ENCODE results near the gene ARHGEF9.

The ARHGEF9 gene

DNA sequence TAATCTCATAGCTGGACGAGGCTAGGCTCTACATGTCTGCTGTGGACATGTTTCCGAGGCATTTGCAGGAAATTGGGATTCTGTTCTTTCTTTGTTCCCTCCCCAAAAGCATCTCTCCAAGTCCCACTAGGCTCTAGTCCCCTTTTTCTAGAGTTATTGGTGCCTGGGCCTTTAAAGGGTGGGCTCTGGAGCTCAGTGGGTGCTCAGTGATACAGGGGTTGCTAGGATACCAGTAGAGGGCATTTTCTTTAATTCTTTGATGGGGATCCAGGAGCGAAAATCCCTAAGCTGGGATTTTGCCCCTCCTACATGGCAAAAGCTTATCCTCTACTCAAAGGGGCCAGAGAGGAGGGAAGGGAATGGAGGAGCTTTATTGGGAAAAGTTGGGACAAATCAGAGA is 34.2 kb downstream of the ARHGEF9 start:
- TF ChIP-seq, protein P1, sequence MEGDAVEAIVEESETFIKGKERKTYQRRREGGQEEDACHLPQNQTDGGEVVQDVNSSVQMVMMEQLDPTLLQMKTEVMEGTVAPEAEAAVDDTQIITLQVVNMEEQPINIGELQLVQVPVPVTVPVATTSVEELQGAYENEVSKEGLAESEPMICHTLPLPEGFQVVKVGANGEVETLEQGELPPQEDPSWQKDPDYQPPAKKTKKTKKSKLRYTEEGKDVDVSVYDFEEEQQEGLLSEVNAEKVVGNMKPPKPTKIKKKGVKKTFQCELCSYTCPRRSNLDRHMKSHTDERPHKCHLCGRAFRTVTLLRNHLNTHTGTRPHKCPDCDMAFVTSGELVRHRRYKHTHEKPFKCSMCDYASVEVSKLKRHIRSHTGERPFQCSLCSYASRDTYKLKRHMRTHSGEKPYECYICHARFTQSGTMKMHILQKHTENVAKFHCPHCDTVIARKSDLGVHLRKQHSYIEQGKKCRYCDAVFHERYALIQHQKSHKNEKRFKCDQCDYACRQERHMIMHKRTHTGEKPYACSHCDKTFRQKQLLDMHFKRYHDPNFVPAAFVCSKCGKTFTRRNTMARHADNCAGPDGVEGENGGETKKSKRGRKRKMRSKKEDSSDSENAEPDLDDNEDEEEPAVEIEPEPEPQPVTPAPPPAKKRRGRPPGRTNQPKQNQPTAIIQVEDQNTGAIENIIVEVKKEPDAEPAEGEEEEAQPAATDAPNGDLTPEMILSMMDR (IDR thresholded peaks at IDR 0.05; ENCODE audit: insufficient read depth, low read length, poor library complexity, severe bottlenecking) = no peak
- no peak for TF ChIP-seq EZH2phosphoT487 (conservative IDR thresholded peaks at IDR 0.05; ENCODE audit: low read length)
- Histone ChIP-seq H3K79me2 (ENCODE audit: insufficient read depth, low read length) (peaks cover 67% of the 10 kb centered on the region), H3K27ac (ENCODE audit: low read depth, low read length) (no peak overlapping the region)

DNA sequence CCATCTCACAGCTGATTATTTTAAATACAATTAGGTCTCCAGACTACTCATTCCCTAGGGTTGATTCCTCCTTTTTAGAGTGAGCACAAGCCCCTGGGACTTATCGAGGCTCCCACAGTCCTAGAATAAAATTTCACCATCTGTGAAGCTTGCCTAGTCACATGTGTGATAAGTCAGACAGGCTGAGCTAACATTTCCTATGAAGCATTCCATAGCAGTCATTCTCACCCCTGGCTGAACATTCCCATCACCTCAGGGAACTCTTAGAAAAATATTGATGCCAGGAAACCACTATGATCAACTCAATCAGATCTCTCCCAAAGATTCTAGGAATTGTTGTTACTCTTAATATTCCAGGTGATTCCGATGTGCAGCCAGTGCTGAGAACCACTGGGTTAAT is 37.7 kb downstream of the ARHGEF9 start:
- Histone ChIP-seq H3K4me3 (ENCODE audit: insufficient read depth, low read length, poor library complexity, severe bottlenecking) (no peak overlapping the region), H3K79me2 (ENCODE audit: insufficient read depth, low read length) (peaks cover 63% of the 10 kb centered on the region), H3K9ac (ENCODE audit: low read length) (no peak overlapping the region), H3K9me3 (ENCODE audit: insufficient read depth, low read length) (no peaks in the 10 kb centered on the region), H3K27ac (ENCODE audit: low read depth, low read length) (no peak overlapping the region), H2AFZ (ENCODE audit: low read depth, low read length, severe bottlenecking) (no peak overlapping the region), H3F3A (ENCODE audit: insufficient read depth) (no peaks in the 10 kb centered on the region), H3K27me3 (ENCODE audit: low read length) (no peaks in the 10 kb centered on the region), H3K4me2 (ENCODE audit: low read depth, low read length, poor library complexity, severe bottlenecking) (no peak overlapping the region), H3K36me3 (ENCODE audit: low read length) (no peaks in the 10 kb centered on the region), H3K9me2 (replicated peaks; ENCODE audit: insufficient read depth, low read length) (no peaks in the 10 kb centered on the region), H4K20me1 (ENCODE audit: low read depth, low read length) (no peaks in the 10 kb centered on the region)
- TF ChIP-seq EZH2phosphoT487 (conservative IDR thresholded peaks at IDR 0.05; ENCODE audit: low read length) = no peak
- TF ChIP-seq, protein P1 (IDR thresholded peaks at IDR 0.05; ENCODE audit: insufficient read depth, low read length, poor library complexity, severe bottlenecking) = no peak

More for the DNA sequence above, 34.2 kb downstream of the ARHGEF9 start:
- Histone ChIP-seq H3F3A (ENCODE audit: insufficient read depth) (no peaks in the 10 kb centered on the region), H2AFZ (ENCODE audit: low read depth, low read length, severe bottlenecking) (no peak overlapping the region), H3K4me3 (ENCODE audit: insufficient read depth, low read length, poor library complexity, severe bottlenecking) (no peak overlapping the region), H3K4me2 (ENCODE audit: low read depth, low read length, poor library complexity, severe bottlenecking) (no peak overlapping the region), H4K20me1 (ENCODE audit: low read depth, low read length) (no peaks in the 10 kb centered on the region), H3K9me3 (ENCODE audit: insufficient read depth, low read length) (no peaks in the 10 kb centered on the region), H3K36me3 (ENCODE audit: low read length) (no peaks in the 10 kb centered on the region), H3K27me3 (ENCODE audit: low read length) (no peaks in the 10 kb centered on the region), H3K9ac (ENCODE audit: low read length) (no peak overlapping the region), H3K9me2 (replicated peaks; ENCODE audit: insufficient read depth, low read length) (no peaks in the 10 kb centered on the region)

DNA sequence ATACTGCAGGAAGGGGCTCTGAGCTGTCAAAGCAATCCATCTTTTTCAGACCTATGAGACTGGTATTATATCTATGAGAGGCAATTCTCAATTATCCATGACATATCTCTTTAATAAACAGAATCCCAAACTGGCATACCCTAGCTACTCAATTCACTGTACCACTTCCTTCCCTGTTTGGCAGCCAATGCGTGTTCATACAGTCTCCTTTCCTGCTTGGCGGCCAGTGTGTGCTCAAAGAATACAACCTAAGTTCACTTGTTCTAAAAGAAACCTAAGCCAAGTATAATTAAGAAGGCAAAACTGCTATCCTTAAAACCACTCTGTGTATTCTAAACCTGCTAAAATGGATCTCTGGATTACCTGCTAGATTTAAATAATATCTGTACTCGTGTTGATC is 38.3 kb downstream of the ARHGEF9 start:
- Histone ChIP-seq H3K27me3 (ENCODE audit: low read length) (no peaks in the 10 kb centered on the region), H4K20me1 (ENCODE audit: low read depth, low read length) (no peaks in the 10 kb centered on the region), H3K36me3 (ENCODE audit: low read length) (no peaks in the 10 kb centered on the region), H2AFZ (ENCODE audit: low read depth, low read length, severe bottlenecking) (no peak overlapping the region), H3F3A (ENCODE audit: insufficient read depth) (no peaks in the 10 kb centered on the region), H3K79me2 (ENCODE audit: insufficient read depth, low read length) (peaks cover 57% of the 10 kb centered on the region), H3K4me3 (ENCODE audit: insufficient read depth, low read length, poor library complexity, severe bottlenecking) (no peak overlapping the region), H3K4me2 (ENCODE audit: low read depth, low read length, poor library complexity, severe bottlenecking) (no peak overlapping the region), H3K9ac (ENCODE audit: low read length) (no peak overlapping the region), H3K27ac (ENCODE audit: low read depth, low read length) (no peak overlapping the region), H3K9me3 (ENCODE audit: insufficient read depth, low read length) (no peaks in the 10 kb centered on the region), H3K9me2 (replicated peaks; ENCODE audit: insufficient read depth, low read length) (no peaks in the 10 kb centered on the region)
- TF ChIP-seq, protein P1 (IDR thresholded peaks at IDR 0.05; ENCODE audit: insufficient read depth, low read length, poor library complexity, severe bottlenecking) = no peak
- no peak for TF ChIP-seq EZH2phosphoT487 (conservative IDR thresholded peaks at IDR 0.05; ENCODE audit: low read length)
